Amniotic epithelial cell (primary cell): ENCODE results near the gene TMC4.
"Not testable (repeated sequence)": the region's sequence is repeated elsewhere in the genome, so short reads cannot be mapped to it uniquely, and the experiment has no call there.

Experiments used
- DNase-seq: peaks from one replicate; pipeline ENCODE4 v3.0.0-alpha.2; 2010; ENCODE audit warnings: low read depth

The TMC4 gene

GRCh38 chr19:54172471-54173358 is at the start of gene TMC4:
TMC4 (minus strand) TSS chr19:54173160; CDS start chr19:54173117, 43 bp downstream.
- peak; percentile 28 for DNase-seq

- DNase-seq, result not testable (repeated sequence)
Measured at GRCh38 chr19:54221947-54222346, 49.0 kb upstream of the TMC4 start.

DNA sequence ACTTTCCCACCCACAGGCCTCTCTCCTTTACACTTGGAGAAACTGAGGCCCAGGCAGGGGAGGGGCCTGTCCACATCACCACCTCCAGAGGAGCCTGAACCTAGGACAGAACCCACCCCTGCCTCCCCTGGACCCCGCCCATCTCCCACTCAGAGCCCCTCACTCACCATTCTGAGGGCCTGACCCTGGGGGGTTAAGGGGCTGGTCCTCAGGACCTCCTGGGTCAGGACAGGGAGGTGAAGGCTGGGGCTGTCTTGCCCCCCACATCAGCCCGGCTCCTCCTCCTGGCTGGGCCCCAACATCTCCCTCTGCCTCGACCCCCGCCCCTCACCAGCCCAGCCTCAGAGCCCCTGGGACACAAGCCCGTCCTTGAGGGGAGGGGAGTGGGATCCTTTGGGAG is 46.7 kb upstream of the TMC4 start:
- DNase-seq, result not testable (repeated sequence)

DNA sequence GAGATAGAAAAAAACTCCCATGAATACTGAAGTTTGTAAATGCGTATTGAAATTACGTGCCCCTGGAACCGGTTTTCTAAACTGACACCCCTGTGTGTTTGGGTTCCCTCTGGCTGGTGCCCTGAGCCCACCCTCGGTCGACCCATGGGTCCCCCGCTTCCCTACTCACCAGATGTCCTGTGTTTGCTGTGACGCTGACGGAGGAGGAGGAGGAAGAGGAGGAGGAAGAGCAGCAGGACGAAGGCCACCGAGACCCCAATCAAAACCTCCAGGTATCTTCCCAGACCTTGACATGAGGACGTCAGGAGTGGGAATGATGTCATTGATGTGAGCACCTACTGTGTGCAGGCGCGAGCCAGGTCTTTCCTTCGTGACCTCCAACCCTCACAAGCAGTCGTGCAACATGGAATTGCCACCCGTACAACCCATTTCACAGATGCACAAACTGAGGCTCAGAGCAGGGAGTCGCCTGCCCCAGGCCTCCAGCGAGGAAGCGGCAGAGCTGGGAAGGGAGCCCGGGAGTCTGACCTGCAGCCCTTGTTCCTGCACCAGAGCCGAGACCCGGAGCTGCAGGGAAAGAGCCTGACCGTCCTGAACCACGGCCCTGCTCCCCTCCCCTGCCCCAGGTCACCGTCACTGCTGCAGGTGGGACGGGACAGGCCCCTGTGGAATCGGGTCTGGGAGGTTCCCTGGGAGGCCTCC is 46.2 kb upstream of the TMC4 start:
- DNase-seq, result no peak

DNA sequence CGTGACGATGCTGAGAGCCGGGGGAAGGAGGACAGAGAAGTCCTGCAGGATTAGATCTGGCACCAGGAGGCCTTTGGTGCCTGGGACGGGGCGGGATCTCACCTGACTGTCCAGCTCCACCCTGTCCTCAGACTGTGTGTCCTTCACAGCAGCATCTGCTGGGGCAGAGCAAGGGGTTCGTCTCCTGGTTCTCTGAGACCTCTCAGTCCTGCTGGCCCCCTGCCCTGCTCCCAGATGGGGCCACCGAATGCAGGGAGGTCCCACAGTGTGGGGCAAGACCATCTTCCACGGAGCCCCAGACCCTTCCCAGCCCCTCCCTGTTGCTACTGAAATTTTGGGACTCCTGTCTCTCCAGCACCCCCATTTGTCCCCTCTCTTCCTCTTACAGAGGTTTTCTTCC is 45.3 kb upstream of the TMC4 start:
- no peak for DNase-seq

GRCh38 chr19:54217517-54218247 is 44.7 kb upstream of the TMC4 start:
- not testable (repeated sequence) for DNase-seq

DNA sequence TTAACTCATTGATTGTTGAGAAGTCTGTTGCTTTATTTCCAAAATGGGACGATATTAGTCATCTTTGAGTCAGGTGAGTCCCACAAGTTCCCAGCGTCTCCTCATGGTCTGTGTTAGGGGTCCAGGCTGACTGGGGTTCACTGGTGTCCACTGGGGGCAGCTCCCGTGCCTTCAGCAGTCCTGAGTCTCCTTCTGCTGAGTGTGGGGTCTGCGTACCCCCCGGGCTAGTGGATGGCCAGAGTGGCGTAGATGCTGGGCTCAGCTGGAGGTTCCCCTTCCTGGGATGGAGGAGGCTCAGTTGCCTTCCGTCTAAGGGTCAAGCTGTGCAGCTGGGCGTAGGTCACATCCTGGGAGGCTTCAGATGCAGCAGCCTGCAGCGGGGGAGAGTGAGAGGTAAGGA is 43.9 kb upstream of the TMC4 start:
- DNase-seq, result no peak

GRCh38 chr19:54214734-54215133 is 41.8 kb upstream of the TMC4 start:
- not testable (repeated sequence) for DNase-seq

DNA sequence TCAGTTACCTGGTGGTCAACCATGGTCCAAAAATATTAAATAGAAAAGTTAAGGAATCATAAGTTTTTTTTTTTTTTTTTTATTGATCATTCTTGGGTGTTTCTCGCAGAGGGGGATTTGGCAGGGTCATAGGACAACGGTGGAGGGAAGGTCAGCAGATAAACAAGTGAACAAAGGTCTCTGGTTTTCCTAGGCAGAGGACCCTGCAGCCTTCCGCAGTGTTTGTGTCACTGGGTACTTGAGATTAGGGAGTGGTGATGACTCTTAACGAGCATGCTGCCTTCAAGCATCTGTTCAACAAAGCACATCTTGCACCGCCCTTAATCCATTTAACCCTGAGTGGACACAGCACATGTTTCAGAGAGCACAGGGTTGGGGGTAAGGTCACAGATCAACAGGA is 41.3 kb upstream of the TMC4 start:
- not testable (repeated sequence) for DNase-seq

GRCh38 chr19:54211235-54211634 is 38.3 kb upstream of the TMC4 start:
- no peak for DNase-seq

GRCh38 chr19:54209811-54210494 is 37.0 kb upstream of the TMC4 start:
- peak; percentile 99 for DNase-seq

- DNase-seq, result no peak
Measured at GRCh38 chr19:54209058-54209810, 36.3 kb upstream of the TMC4 start.

GRCh38 chr19:54208784-54209057 is 35.8 kb upstream of the TMC4 start:
- peak; percentile 39 for DNase-seq

GRCh38 chr19:54207983-54208783 is 35.2 kb upstream of the TMC4 start:
- peak; percentile 100 for DNase-seq

GRCh38 chr19:54207676-54207982 is 34.7 kb upstream of the TMC4 start:
- DNase-seq, result no peak

DNA sequence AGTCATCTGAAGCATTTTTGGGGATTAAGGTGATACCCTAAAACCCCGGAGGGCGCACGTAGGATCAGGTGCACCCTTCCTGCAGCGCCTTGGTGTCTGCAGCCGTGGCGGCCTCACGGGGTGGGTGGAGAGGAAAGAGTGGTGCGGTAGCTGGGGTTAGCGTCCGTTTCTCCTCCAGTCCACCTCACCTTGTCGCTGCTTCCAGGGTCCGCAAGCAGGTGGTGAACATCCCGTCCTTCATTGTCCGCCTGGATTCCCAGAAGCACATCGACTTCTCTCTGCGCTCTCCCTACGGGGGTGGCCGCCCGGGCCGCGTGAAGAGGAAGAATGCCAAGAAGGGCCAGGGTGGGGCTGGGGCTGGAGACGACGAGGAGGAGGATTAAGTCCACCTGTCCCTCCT is 34.2 kb upstream of the TMC4 start:
- DNase-seq, result not testable (repeated sequence)

DNA sequence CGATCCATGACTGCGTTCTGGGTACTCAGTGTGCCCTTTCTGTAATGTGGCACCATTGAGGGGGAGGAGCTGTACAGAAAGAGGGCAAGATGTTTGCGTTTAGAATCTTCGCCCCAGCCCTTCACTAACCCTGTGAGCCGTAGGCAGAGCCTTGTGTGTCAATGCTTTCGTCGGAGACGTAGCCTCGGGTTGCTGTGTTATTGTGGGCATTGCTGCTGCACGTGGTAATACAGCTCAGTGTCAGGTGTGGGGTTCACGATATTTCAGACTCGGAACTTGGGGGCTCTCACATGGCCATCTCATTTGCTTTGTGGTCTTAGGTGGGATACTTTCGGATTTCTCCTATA is 33.8 kb upstream of the TMC4 start:
- no peak for DNase-seq

- DNase-seq, result no peak
Measured at GRCh38 chr19:54206030-54206830, 33.3 kb upstream of the TMC4 start.

DNA sequence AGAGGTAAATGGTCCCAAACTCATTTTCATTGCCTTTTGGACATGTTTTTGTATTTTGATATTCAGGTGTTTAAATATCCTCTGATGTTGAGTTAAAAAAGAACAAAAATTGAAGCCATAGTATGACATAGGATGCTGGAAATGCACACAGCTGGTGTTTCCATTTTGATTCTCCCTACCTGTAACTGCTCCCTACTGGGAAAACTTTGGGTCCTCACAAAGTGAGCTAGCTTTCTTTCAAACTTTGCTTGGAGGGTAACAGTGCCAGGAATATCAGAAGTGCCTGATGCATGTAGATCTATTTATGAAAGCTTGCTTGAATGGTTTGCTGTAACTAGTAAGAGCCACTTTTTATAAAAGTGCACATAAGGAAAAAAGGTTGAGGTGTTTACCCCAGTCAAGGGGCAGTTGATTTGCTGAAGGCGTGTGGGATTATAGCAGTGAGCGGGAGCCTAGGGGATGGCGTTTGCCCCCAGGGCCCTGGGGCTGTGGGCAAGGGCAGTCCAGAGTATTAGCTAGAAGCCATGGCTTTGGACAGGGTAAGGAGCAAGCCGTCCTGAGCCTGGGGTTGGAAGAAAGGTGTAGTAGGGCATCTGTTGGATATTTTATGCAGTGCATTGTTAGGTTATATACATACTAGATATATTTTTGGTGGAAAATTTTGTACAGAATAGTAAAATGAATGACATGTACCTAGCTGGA is 32.0 kb upstream of the TMC4 start:
- DNase-seq, result no peak
